ENCODE data around the gene PSMC2. TPM values are rescaled to one million over a fixed set of nuclear protein-coding genes. Genes with fewer than 3 reads are reported as not detected.
A peak's percentile ranks its signal among the peaks of the same experiment; 100 is the strongest.

Gene PSMC2
- total and polyA plus RNA-seq, 8 donors: 23.2 to 170 (median 69.4) TPM

GRCh38 chr7:103307503-103308231 lies 39.8 kb upstream of the PSMC2 start:
- 48 to 54% (median 51%) methylated on average over 3 of the region's 3 CpGs for WGBS, 5 donors
- no peaks in the 10 kb centered on the region for H3K9me3 ChIP-seq
- intact Hi-C loops (cut with DNase I; ENCODE audit: low total_unique reads): no loop called here
- TF ChIP-seq EP300 (IDR thresholded peaks at IDR 0.05): no peak
- TF ChIP-seq POLR2AphosphoS5 (IDR thresholded peaks at IDR 0.05): no peak
- TF ChIP-seq CTCF (IDR thresholded peaks at IDR 0.05): no peak
- TF ChIP-seq POLR2A (IDR thresholded peaks at IDR 0.05): no peak
- no peaks in the 10 kb centered on the region for H3K27me3 ChIP-seq
- peak in 1 of 2 donors; percentile 23 for DNase-seq
- peaks cover 0 to 18% (median 3%) of the 10 kb centered on the region in 4 donors for H3K4me1 ChIP-seq
- H3K36me3 ChIP-seq: peaks cover 51 to 100% (median 98%) of the 10 kb centered on the region in 4 donors
- peak overlapping the region in 1 of 5 donors; percentile 12 for H3K27ac ChIP-seq
- H3K4me3 ChIP-seq: no peak overlapping the region

- intact Hi-C loops (cut with DNase I; ENCODE audit: low total_unique reads): no loop called here
Observed at GRCh38 chr7:103314852-103315251, 32.6 kb upstream of the PSMC2 start.

GRCh38 chr7:103316380-103316941 lies 31.0 kb upstream of the PSMC2 start:
- Histone ChIP-seq H3K27ac (no peak overlapping the region), H3K27me3 (no peaks in the 10 kb centered on the region), H3K4me1 (no peaks in the 10 kb centered on the region), H3K4me3 (no peak overlapping the region), H3K36me3 (peaks cover 72 to 100% (median 100%) of the 10 kb centered on the region in 4 donors), H3K9me3 (no peaks in the 10 kb centered on the region)
- TF ChIP-seq POLR2A (IDR thresholded peaks at IDR 0.05) (no peak), EP300 (IDR thresholded peaks at IDR 0.05) (no peak), POLR2AphosphoS5 (IDR thresholded peaks at IDR 0.05) (no peak), CTCF (IDR thresholded peaks at IDR 0.05) (no peak)
- intact Hi-C loops (cut with DNase I; ENCODE audit: low total_unique reads): no loop called here
- no peak for DNase-seq
- 88 to 96% (median 93%) methylated on average over 2 of the region's 2 CpGs for WGBS, 5 donors

More at GRCh38 chr7:103314852-103315251, 32.6 kb upstream of the PSMC2 start:
- TF ChIP-seq POLR2AphosphoS5 (IDR thresholded peaks at IDR 0.05): no peak
- H3K36me3 ChIP-seq: peaks cover 65 to 100% (median 100%) of the 10 kb centered on the region in 4 donors
- H3K27me3 ChIP-seq: no peaks in the 10 kb centered on the region
- H3K4me3 ChIP-seq: no peak overlapping the region
- peak overlapping the region in 1 of 5 donors; percentile 13 for H3K27ac ChIP-seq
- no peaks in the 10 kb centered on the region for H3K9me3 ChIP-seq
- no peak for DNase-seq
- WGBS, 5 donors: 74 to 80% (median 78%) methylated on average over 2 of the region's 2 CpGs
- H3K4me1 ChIP-seq: no peaks in the 10 kb centered on the region

GRCh38 chr7:103317009-103317408 lies 30.4 kb upstream of the PSMC2 start:
- no peak overlapping the region for H3K4me3 ChIP-seq

More at GRCh38 chr7:103317009-103317408, 30.4 kb upstream of the PSMC2 start:
- H3K27ac ChIP-seq: no peak overlapping the region
- intact Hi-C loops (cut with DNase I; ENCODE audit: low total_unique reads): no loop called here
- no peaks in the 10 kb centered on the region for H3K4me1 ChIP-seq
- TF ChIP-seq POLR2AphosphoS5 (IDR thresholded peaks at IDR 0.05) (no peak), POLR2A (IDR thresholded peaks at IDR 0.05) (no peak), CTCF (IDR thresholded peaks at IDR 0.05) (no peak), EP300 (IDR thresholded peaks at IDR 0.05) (no peak)
- H3K36me3 ChIP-seq: peaks cover 73 to 100% (median 100%) of the 10 kb centered on the region in 4 donors
- H3K9me3 ChIP-seq: no peaks in the 10 kb centered on the region
- DNase-seq: no peak
- no peaks in the 10 kb centered on the region for H3K27me3 ChIP-seq
